H1 (cell line): ENCODE data around the gene TWSG1. TPM values are rescaled to one million over a fixed set of nuclear protein-coding genes. Genes with fewer than 3 reads are reported as not detected.
A peak's percentile ranks its signal among the peaks of the same experiment; 100 is the strongest.

ENCODE experiments used
- CTCF ChIA-PET: fragments of 300-600 bp; sonication (Branson Sonifier 250); formaldehyde crosslinking; loops from one replicate; lab custom pipeline; 2021; ENCODE audit not compliant: partially characterized antibody; lab: Charles Lee
- POLR2A ChIA-PET: fragments of 300-600 bp; sonication (Branson Sonifier 250); formaldehyde crosslinking; loops from one replicate; lab custom pipeline; 2021; ENCODE audit warnings: inconsistent platforms; ENCODE audit not compliant: partially characterized antibody; lab: Charles Lee
- DNase-seq, 2 experiments: peaks; one replicate each; pipeline versions ENCODE4 v3.0.0 to v3.0.0-alpha.2; 2010 to 2022; ENCODE audit warnings: low spot score in 2 of 2, low read depth in 1 of 2, mixed read lengths in 1 of 2
- FAIRE-seq: peaks from 2 replicates; lab custom pipeline; 2011; peaks lifted over from hg19 to GRCh38; lab: Jason Lieb, UNC
- H2AFZ ChIP-seq: 2 replicates; pipeline ENCODE4 v1.8.1; 2012; ENCODE audit warnings: low read length, inconsistent platforms
- H2AK5ac ChIP-seq: 2 replicates; pipeline ENCODE4 v1.6.1; 2013; ENCODE audit warnings: low read depth, low read length
- H2BK120ac ChIP-seq: replicated peaks from 2 replicates; pipeline ENCODE3; 2013; ENCODE audit warnings: low read depth, low read length, inconsistent platforms
- H2BK12ac ChIP-seq: 2 replicates; pipeline ENCODE4 v1.6.1; 2013; ENCODE audit warnings: low read depth, low read length
- H2BK15ac ChIP-seq: 2 replicates; pipeline ENCODE4 v1.6.1; 2013; ENCODE audit warnings: low read length
- H2BK20ac ChIP-seq: 2 replicates; pipeline ENCODE4 v1.6.1; 2013; ENCODE audit warnings: low read length
- H2BK5ac ChIP-seq: 2 replicates; pipeline ENCODE4 v1.6.1; 2013; ENCODE audit warnings: low read depth, low read length
- H3K14ac ChIP-seq: 2 replicates; pipeline ENCODE4 v1.6.1; 2013; ENCODE audit warnings: inconsistent platforms; ENCODE audit not compliant: insufficient read length
- H3K18ac ChIP-seq: 2 replicates; pipeline ENCODE4 v1.6.1; 2013; ENCODE audit warnings: low read length; ENCODE audit errors: extremely low read depth
- H3K23ac ChIP-seq: 2 replicates; pipeline ENCODE4 v1.6.1; 2013; ENCODE audit warnings: inconsistent platforms; ENCODE audit not compliant: insufficient read length
- H3K23me2 ChIP-seq: 2 replicates; pipeline ENCODE4 v1.6.1; 2013; ENCODE audit warnings: low read depth, low read length
- H3K27ac ChIP-seq: 2 replicates; pipeline ENCODE4 v1.6.1; 2011; ENCODE audit warnings: low read depth, low read length, inconsistent platforms
- H3K27me3 ChIP-seq, 4 experiments: replicated peaks in 1 of 4; 1 replicate in 1 of 4; 2 replicates in 3 of 4; pipeline versions ENCODE4 v1.6.1 to v1.8.1; 2011 to 2013; ENCODE audit warnings: low read length in 3 of 4, mild to moderate bottlenecking in 3 of 4, inconsistent platforms in 2 of 4, mixed read lengths in 2 of 4, moderate library complexity in 1 of 4; ENCODE audit not compliant: control insufficient read depth in 3 of 4, insufficient read depth in 3 of 4; ENCODE audit errors: extremely low read depth in 1 of 4
- H3K36me3 ChIP-seq, 4 experiments: 2 replicates each; pipeline versions ENCODE4 v1.6.1 to v1.8.1; 2011 to 2013; ENCODE audit warnings: mild to moderate bottlenecking in 4 of 4, low read length in 3 of 4, moderate library complexity in 2 of 4, control low read depth in 1 of 4, inconsistent platforms in 1 of 4; ENCODE audit not compliant: insufficient read depth in 4 of 4, control insufficient read depth in 2 of 4
- H3K4ac ChIP-seq: replicated peaks from 2 replicates; pipeline ENCODE3; 2013; ENCODE audit warnings: low read length, low read depth, mixed read lengths, inconsistent platforms; ENCODE audit not compliant: insufficient read length
- H3K4me1 ChIP-seq, 4 experiments: replicated peaks in 1 of 4; 1 replicate in 1 of 4; 2 replicates in 3 of 4; pipeline versions ENCODE4 v1.6.1 to v1.8.1; 2011 to 2013; ENCODE audit warnings: low read length in 3 of 4, inconsistent platforms in 2 of 4, mixed read lengths in 1 of 4; ENCODE audit not compliant: insufficient read depth in 4 of 4, control insufficient read depth in 3 of 4
- H3K4me2 ChIP-seq, 2 experiments: 2 replicates each; pipeline versions ENCODE4 v1.6.1 to v1.8.1; 2011 to 2013; ENCODE audit warnings: low read depth in 2 of 2, low read length in 2 of 2, control low read depth in 1 of 2, inconsistent platforms in 1 of 2, mild to moderate bottlenecking in 1 of 2; ENCODE audit not compliant: insufficient read depth in 1 of 2
- H3K4me3 ChIP-seq, 4 experiments: fragments of 200-600, 300-600 bp in 1 of 4; sonication (generic), shearing (Covaris generic), sonication (Bioruptor Twin) in 1 of 4; 2 replicates each; pipeline versions ENCODE4 v1.5.1 to v1.8.1; 2011 to 2016; ENCODE audit warnings: low read length in 4 of 4, low read depth in 3 of 4, control low read depth in 2 of 4, inconsistent platforms in 2 of 4, mild to moderate bottlenecking in 2 of 4, mixed read lengths in 1 of 4, moderate library complexity in 1 of 4; ENCODE audit not compliant: insufficient read depth in 2 of 4; ENCODE audit errors: extremely low read depth in 1 of 4
- H3K56ac ChIP-seq: replicated peaks from 2 replicates; pipeline ENCODE3; 2013; ENCODE audit warnings: low read depth, mild to moderate bottlenecking, mixed read lengths, low read length, inconsistent platforms; ENCODE audit not compliant: insufficient read length
- H3K79me1 ChIP-seq: 2 replicates; pipeline ENCODE4 v1.6.1; 2013; ENCODE audit warnings: low read depth, low read length, control low read depth
- H3K79me2 ChIP-seq, 2 experiments: 2 replicates each; pipeline versions ENCODE4 v1.6.1 to v1.8.1; 2012 to 2013; ENCODE audit warnings: low read length in 2 of 2, mild to moderate bottlenecking in 2 of 2, inconsistent platforms in 1 of 2; ENCODE audit not compliant: insufficient read depth in 2 of 2, control insufficient read depth in 1 of 2
- H3K9ac ChIP-seq, 4 experiments: replicated peaks in 1 of 4; 1 replicate in 1 of 4; 2 replicates in 3 of 4; pipeline versions ENCODE4 v1.6.1 to v1.8.1; 2011 to 2013; ENCODE audit warnings: low read depth in 3 of 4, low read length in 3 of 4, control low read depth in 2 of 4, mild to moderate bottlenecking in 2 of 4, moderate library complexity in 2 of 4, inconsistent platforms in 1 of 4; ENCODE audit errors: extremely low read depth in 1 of 4
- H3K9me3 ChIP-seq, 2 experiments: 2 replicates each; pipeline versions ENCODE4 v1.6.1 to v1.8.1; 2012 to 2013; ENCODE audit warnings: mild to moderate bottlenecking in 2 of 2, moderate library complexity in 2 of 2, control low read depth in 1 of 2, inconsistent platforms in 1 of 2, low read depth in 1 of 2, low read length in 1 of 2, mixed read lengths in 1 of 2; ENCODE audit not compliant: insufficient read depth in 2 of 2
- H4K20me1 ChIP-seq, 2 experiments: replicated peaks in 1 of 2; 2 replicates each; pipeline versions ENCODE3 to v1.8.1; 2011 to 2013; ENCODE audit warnings: inconsistent platforms in 2 of 2, low read length in 2 of 2, mild to moderate bottlenecking in 1 of 2; ENCODE audit not compliant: insufficient read depth in 2 of 2, control insufficient read depth in 1 of 2
- H4K5ac ChIP-seq: 2 replicates; pipeline ENCODE4 v1.6.1; 2013; ENCODE audit warnings: low read length, low read depth, mixed read lengths, inconsistent platforms; ENCODE audit not compliant: insufficient read length
- H4K8ac ChIP-seq: 2 replicates; pipeline ENCODE4 v1.8.0; 2013; ENCODE audit warnings: mild to moderate bottlenecking, moderate library complexity, low read length, inconsistent platforms; ENCODE audit not compliant: insufficient read depth; ENCODE audit errors: extremely low read depth
- H4K91ac ChIP-seq: replicated peaks from 2 replicates; pipeline ENCODE3; 2013; ENCODE audit warnings: low read length, mixed read lengths, inconsistent platforms; ENCODE audit not compliant: insufficient read length
- KDM1A ChIP-seq: fragments of 200-600, 300-600 bp; sonication (generic); IDR thresholded peaks from 2 replicates; pipeline ENCODE4 v1.7.1; 2016; ENCODE audit warnings: mild to moderate bottlenecking, low read length, borderline replicate concordance
- MAFK ChIP-seq: IDR thresholded peaks from 2 replicates; pipeline ENCODE4 v1.6.1; 2012; ENCODE audit warnings: low read depth, mild to moderate bottlenecking, improper control_type of control experiment, low read length
- RBBP5 ChIP-seq: IDR thresholded peaks from 2 replicates; pipeline ENCODE4 v1.7.1; 2012; ENCODE audit warnings: low read depth, mild to moderate bottlenecking, inconsistent platforms, low read length, moderate library complexity, borderline replicate concordance
- SIN3A ChIP-seq, 2 experiments: IDR thresholded peaks in 1 of 2; conservative IDR thresholded peaks in 1 of 2; 2 replicates each; pipeline ENCODE4 v1.6.1; 2011 to 2012; ENCODE audit warnings: low read length in 2 of 2, improper control_type of control experiment in 1 of 2, low read depth in 1 of 2, mild to moderate bottlenecking in 1 of 2
- polyA plus RNA-seq, 7 experiments: library from polyadenylated mRNA; depleted of rRNA in 3 of 7; stranded (reverse) in 5 of 7; unstranded in 2 of 7; fragments of >200 nt in 5 of 7; fragments of 200-250 nt in 2 of 7; gene quantifications; 1 replicate in 5 of 7; 2 replicates in 1 of 7; 4 replicates in 1 of 7; pipeline versions ENCODE4 v1.2.1 to v1.2.3, GENCODE V29; 2011 to 2013; ENCODE audit warnings: missing spikeins in 2 of 7, mixed read lengths in 2 of 7
- total RNA-seq: library from RNA; stranded (reverse); fragmentation: NEBNext Ultra II Directional; extraction: Animal tissue kit (Norgen Biotek cat#: 25700); gene quantifications from 2 replicates; pipeline ENCODE4 v1.2.1, GENCODE V29; 2021

Gene TWSG1
- total and polyA plus RNA-seq, 2 of the 8 experiments (the other 6 are each of a cell fraction or from before 2014, with no cell fraction given) = 11.8 to 19.8 TPM

DNA sequence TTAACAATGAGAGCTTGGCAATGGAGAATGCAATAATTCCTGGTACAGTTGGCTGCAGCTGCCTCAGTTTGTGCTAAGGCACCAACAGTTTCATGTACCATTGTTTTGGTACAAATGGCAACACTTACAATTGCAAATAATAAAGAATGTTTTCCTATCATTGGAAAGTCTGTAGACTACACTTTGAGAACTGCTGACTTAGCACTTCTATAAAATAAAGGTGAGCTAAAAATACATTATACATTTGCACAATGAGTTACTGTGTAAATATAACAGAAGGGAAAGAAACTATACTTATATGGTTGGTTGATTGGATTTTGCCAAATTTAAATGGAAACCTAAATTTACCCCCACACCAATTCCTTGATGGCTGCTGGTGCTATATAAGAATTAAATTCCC, 44.9 kb upstream of the TWSG1 start:
- TF ChIP-seq RBBP5 (no peak), SIN3A (conservative IDR thresholded peaks at IDR 0.05 in 1 of 2, IDR thresholded peaks at IDR 0.05 in 1 of 2; ENCODE audit: low read depth in 1 of 2, low read length in 2 of 2) (no peak), MAFK (peak; percentile 95), KDM1A (no peak)
- no peak overlapping the region for H3K4ac ChIP-seq
- no peak overlapping the region for H2BK12ac ChIP-seq
- no peak overlapping the region for H2BK5ac ChIP-seq
- H3K56ac ChIP-seq = no peak overlapping the region
- no peak overlapping the region for H3K23ac ChIP-seq
- no peak overlapping the region for H3K4me2 ChIP-seq
- no peak overlapping the region for H4K5ac ChIP-seq
- DNase-seq (no peak), FAIRE-seq (no peak)
- CTCF ChIA-PET = interaction anchor here (0.6 kb wide), 1 partner anchor 232 kb away, joined by 3 read pairs; no protein-coding TSS in a partner anchor
- H4K8ac ChIP-seq = no peak overlapping the region
- H2AK5ac ChIP-seq = no peak overlapping the region
- peaks cover 19% of the 10 kb centered on the region in 2 experiments for H3K9me3 ChIP-seq
- H3K4me1 ChIP-seq = no peaks in the 10 kb centered on the region
- no peaks in the 10 kb centered on the region for H3K23me2 ChIP-seq
- no peak overlapping the region for H2BK120ac ChIP-seq
- POLR2A ChIA-PET = no interaction called here
- H3K4me3 ChIP-seq = no peak overlapping the region
- H3K14ac ChIP-seq = no peak overlapping the region
- H3K9ac ChIP-seq = no peak overlapping the region
- peaks cover 0 to 4% (median 0%) of the 10 kb centered on the region in 4 experiments; a peak in 2 of 8 replicates for H3K36me3 ChIP-seq
- no peak overlapping the region for H3K18ac ChIP-seq
- no peaks in the 10 kb centered on the region for H3K27me3 ChIP-seq
- H4K91ac ChIP-seq = no peak overlapping the region
- H2BK15ac ChIP-seq = no peak overlapping the region
- H2BK20ac ChIP-seq = no peak overlapping the region
- H3K79me2 ChIP-seq = no peaks in the 10 kb centered on the region
- no peaks in the 10 kb centered on the region for H4K20me1 ChIP-seq
- no peak overlapping the region for H3K27ac ChIP-seq
- H3K79me1 ChIP-seq = no peaks in the 10 kb centered on the region
- no peak overlapping the region for H2AFZ ChIP-seq
